HepG2 (cell line): ENCODE measurements around the gene OGFR. TPM values are rescaled to one million over a fixed set of nuclear protein-coding genes. Genes with fewer than 3 reads are reported as not detected.
A peak's percentile ranks its signal among the peaks of the same experiment; 100 is the strongest.

Experiments used
- AGO1 ChIP-seq: fragments of 200-400 bp; formaldehyde crosslinking; IDR thresholded peaks from 2 replicates; pipeline ENCODE4 v1.6.1; 2017; ENCODE audit warnings: mild to moderate bottlenecking, low read depth, low read length, moderate library complexity; ENCODE audit not compliant: poor library complexity, severe bottlenecking
- CHCHD3 ChIP-seq: sonication (generic); formaldehyde crosslinking; IDR thresholded peaks from 2 replicates; pipeline ENCODE4 v1.8.0; 2022; ENCODE audit warnings: mild to moderate bottlenecking, missing genetic modification reagents, moderate library complexity
- KAT2B ChIP-seq: fragments of 150-350 bp; IDR thresholded peaks from 2 replicates; pipeline ENCODE4 v1.6.1; 2014; ENCODE audit warnings: low read depth, low read length, borderline replicate concordance
- KLF13 ChIP-seq: sonication (generic); formaldehyde crosslinking; IDR thresholded peaks from 2 replicates; pipeline ENCODE4 v1.4.0; 2020; ENCODE audit warnings: mild to moderate bottlenecking, missing genetic modification reagents
- KMT2B ChIP-seq: IDR thresholded peaks from 2 replicates; pipeline ENCODE4 v1.6.1; 2016; ENCODE audit warnings: missing genetic modification reagents, missing compliant biosample characterization
- MEIS2 ChIP-seq: sonication (generic); formaldehyde crosslinking; IDR thresholded peaks from 2 replicates; pipeline ENCODE4 v1.9.0; 2021; ENCODE audit warnings: mild to moderate bottlenecking, missing genetic modification reagents
- MXI1 ChIP-seq: IDR thresholded peaks from 3 replicates; pipeline ENCODE4 v1.6.1; 2012; ENCODE audit warnings: low read depth, low read length, inconsistent platforms, borderline replicate concordance
- NR2F1 ChIP-seq, 2 experiments: fragments of 450-650 bp in 1 of 2; formaldehyde crosslinking in 1 of 2; IDR thresholded peaks; 2 replicates each; pipeline versions ENCODE4 v1.5.0 to v1.6.1; 2016 to 2020; ENCODE audit warnings: mild to moderate bottlenecking in 1 of 2, missing compliant biosample characterization in 1 of 2, missing genetic modification reagents in 1 of 2, moderate library complexity in 1 of 2
- RBM39 ChIP-seq: fragments of 200-400 bp; formaldehyde crosslinking; IDR thresholded peaks from one replicate; pipeline ENCODE4 v1.6.1; 2018; ENCODE audit warnings: antibody characterized with exemption, mild to moderate bottlenecking, low read depth, low read length; ENCODE audit not compliant: poor library complexity, severe bottlenecking
- RFX3 ChIP-seq: IDR thresholded peaks from 2 replicates; pipeline ENCODE4 v1.6.1; 2016; ENCODE audit warnings: missing biosample characterization, missing genetic modification reagents
- SMC3 ChIP-seq: IDR thresholded peaks from 2 replicates; pipeline ENCODE4 v1.6.1; 2011; ENCODE audit warnings: low read length, improper control_type of control experiment
- TFAP4 ChIP-seq: sonication (generic); IDR thresholded peaks from 2 replicates; pipeline ENCODE4 v1.6.1; 2016; ENCODE audit warnings: low read depth, borderline replicate concordance
- ZBTB8A ChIP-seq: sonication (generic); formaldehyde crosslinking; IDR thresholded peaks from 2 replicates; pipeline ENCODE4 v1.4.0; 2020; ENCODE audit warnings: mild to moderate bottlenecking, low read depth, missing genetic modification reagents, borderline replicate concordance
- ZFP41 ChIP-seq: sonication (generic); formaldehyde crosslinking; IDR thresholded peaks from 2 replicates; pipeline ENCODE4 v1.4.0; 2020; ENCODE audit warnings: mild to moderate bottlenecking, missing genetic modification reagents, borderline replicate concordance
- ZFP62 ChIP-seq: sonication (generic); formaldehyde crosslinking; IDR thresholded peaks from 2 replicates; pipeline ENCODE4 v1.4.0; 2020; ENCODE audit warnings: missing genetic modification reagents
- ZNF24 ChIP-seq: fragments of 450-650 bp; IDR thresholded peaks from 2 replicates; pipeline ENCODE4 v1.6.1; 2017; ENCODE audit warnings: antibody characterized with exemption, mild to moderate bottlenecking
- ZNF264 ChIP-seq: sonication (generic); formaldehyde crosslinking; IDR thresholded peaks from 2 replicates; pipeline ENCODE4 v1.4.0; 2020; ENCODE audit warnings: missing genetic modification reagents
- ZNF282 ChIP-seq: fragments of 450-650 bp; IDR thresholded peaks from 2 replicates; pipeline ENCODE4 v1.6.1; 2018; ENCODE audit not compliant: partially characterized antibody
- ZNF615 ChIP-seq: sonication (generic); formaldehyde crosslinking; IDR thresholded peaks from 2 replicates; pipeline ENCODE4 v1.5.0; 2020; ENCODE audit warnings: mild to moderate bottlenecking, missing genetic modification reagents, borderline replicate concordance
- ZNF720 ChIP-seq: sonication (generic); formaldehyde crosslinking; IDR thresholded peaks from 2 replicates; pipeline ENCODE4 v1.4.0; 2020; ENCODE audit warnings: missing genetic modification reagents
- polyA plus RNA-seq, 8 experiments: library from polyadenylated mRNA; depleted of rRNA in 3 of 8; stranded (reverse) in 7 of 8; unstranded in 1 of 8; fragments of >200 nt; fragmentation: Illumina TruSeq in 4 of 8; extraction: Trizol in 4 of 8; gene quantifications; 2 replicates each; pipeline versions ENCODE4 v1.2.1 to v1.2.3, GENCODE V29; 2011 to 2016; ENCODE audit warnings: low read depth in 4 of 8, missing spikeins in 1 of 8, mixed read lengths in 1 of 8; ENCODE audit not compliant: insufficient read depth in 1 of 8
- total RNA-seq, 5 experiments: library from RNA; depleted of rRNA; stranded (reverse); fragments of >200 nt; fragmentation: Illumina TruSeq; extraction: Trizol; gene quantifications; 2 replicates each; pipeline ENCODE4 v1.2.3, GENCODE V29; 2016; ENCODE audit warnings: low read depth in 1 of 5
- TF ChIP-seq, protein P1 (sequence below): sonication (generic); formaldehyde crosslinking; IDR thresholded peaks from 2 replicates; pipeline ENCODE4 v1.4.0; 2020; ENCODE audit warnings: missing genetic modification reagents, borderline replicate concordance
- TF ChIP-seq, protein P2 (sequence below): sonication (generic); formaldehyde crosslinking; IDR thresholded peaks from 2 replicates; pipeline ENCODE4 v1.4.0; 2020; ENCODE audit warnings: mild to moderate bottlenecking, low read depth, missing genetic modification reagents
- TF ChIP-seq, protein P3 (sequence below): sonication (generic); formaldehyde crosslinking; IDR thresholded peaks from 2 replicates; pipeline ENCODE4 v1.5.0; 2020; ENCODE audit warnings: mild to moderate bottlenecking, missing genetic modification reagents

The OGFR gene
- total and polyA plus RNA-seq, 2 of the 13 experiments (the other 11 are each of a cell fraction or from before 2014, with no cell fraction given), result 47.7 to 81.8 TPM

DNA sequence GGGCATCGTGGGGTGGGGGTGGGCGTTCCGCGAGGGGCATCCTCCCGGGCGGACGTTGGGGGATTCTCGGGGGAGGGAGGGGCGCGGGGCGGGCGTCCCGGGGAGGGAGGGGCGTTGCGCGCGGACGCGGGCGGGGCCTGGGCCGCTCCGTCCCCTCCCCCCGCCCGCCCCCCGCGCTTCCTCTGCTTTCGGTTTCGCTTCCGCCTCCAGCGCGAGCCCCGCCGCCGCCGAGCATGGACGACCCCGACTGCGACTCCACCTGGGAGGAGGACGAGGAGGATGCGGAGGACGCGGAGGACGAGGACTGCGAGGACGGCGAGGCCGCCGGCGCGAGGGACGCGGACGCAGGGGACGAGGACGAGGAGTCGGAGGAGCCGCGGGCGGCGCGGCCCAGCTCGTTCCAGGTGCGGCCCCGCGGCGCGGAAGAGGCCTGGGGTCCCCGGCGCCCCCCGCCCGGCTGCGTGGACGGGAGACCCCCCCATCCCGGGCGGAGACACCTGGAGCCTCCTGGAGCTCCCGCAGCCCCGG lies at the start of gene OGFR (continued):
- TF ChIP-seq, protein P1, sequence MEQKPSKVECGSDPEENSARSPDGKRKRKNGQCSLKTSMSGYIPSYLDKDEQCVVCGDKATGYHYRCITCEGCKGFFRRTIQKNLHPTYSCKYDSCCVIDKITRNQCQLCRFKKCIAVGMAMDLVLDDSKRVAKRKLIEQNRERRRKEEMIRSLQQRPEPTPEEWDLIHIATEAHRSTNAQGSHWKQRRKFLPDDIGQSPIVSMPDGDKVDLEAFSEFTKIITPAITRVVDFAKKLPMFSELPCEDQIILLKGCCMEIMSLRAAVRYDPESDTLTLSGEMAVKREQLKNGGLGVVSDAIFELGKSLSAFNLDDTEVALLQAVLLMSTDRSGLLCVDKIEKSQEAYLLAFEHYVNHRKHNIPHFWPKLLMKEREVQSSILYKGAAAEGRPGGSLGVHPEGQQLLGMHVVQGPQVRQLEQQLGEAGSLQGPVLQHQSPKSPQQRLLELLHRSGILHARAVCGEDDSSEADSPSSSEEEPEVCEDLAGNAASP (CRISPR knock-in tag), result peak; percentile 9; the same call in 1 of the 2 replicates
- TF ChIP-seq RFX3 (no peak), ZFP41 (CRISPR knock-in tag) (no peak), RBM39 (no peak), ZBTB8A (CRISPR knock-in tag) (no peak), KAT2B (no peak), KMT2B (CRISPR knock-in tag) (peak; percentile 65), AGO1 (no peak), ZFP62 (CRISPR knock-in tag) (no peak), SMC3 (no peak), NR2F1 (CRISPR knock-in tag; IDR thresholded peaks at IDR 0.05) (peak in 1 of 2 experiments; percentile 27; a peak in 1 of 4 replicates), TFAP4 (0 out of 2 replicates have a peak, but pooled peaks have one; percentile 9), ZNF24 (no peak), ZNF615 (no peak), MXI1 (peak; percentile 75; the same call in 2 of the 3 replicates), CHCHD3 (CRISPR knock-in tag) (no peak), KLF13 (CRISPR knock-in tag) (no peak), ZNF282 (no peak), ZNF720 (CRISPR knock-in tag) (no peak; the same call in 1 of the 2 replicates), MEIS2 (CRISPR knock-in tag) (peak; percentile 66; the same call in 1 of the 2 replicates), ZNF264 (CRISPR knock-in tag) (no peak)
- TF ChIP-seq, protein P2, sequence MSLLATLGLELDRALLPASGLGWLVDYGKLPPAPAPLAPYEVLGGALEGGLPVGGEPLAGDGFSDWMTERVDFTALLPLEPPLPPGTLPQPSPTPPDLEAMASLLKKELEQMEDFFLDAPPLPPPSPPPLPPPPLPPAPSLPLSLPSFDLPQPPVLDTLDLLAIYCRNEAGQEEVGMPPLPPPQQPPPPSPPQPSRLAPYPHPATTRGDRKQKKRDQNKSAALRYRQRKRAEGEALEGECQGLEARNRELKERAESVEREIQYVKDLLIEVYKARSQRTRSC (CRISPR knock-in tag), result no peak
- TF ChIP-seq, protein P3, sequence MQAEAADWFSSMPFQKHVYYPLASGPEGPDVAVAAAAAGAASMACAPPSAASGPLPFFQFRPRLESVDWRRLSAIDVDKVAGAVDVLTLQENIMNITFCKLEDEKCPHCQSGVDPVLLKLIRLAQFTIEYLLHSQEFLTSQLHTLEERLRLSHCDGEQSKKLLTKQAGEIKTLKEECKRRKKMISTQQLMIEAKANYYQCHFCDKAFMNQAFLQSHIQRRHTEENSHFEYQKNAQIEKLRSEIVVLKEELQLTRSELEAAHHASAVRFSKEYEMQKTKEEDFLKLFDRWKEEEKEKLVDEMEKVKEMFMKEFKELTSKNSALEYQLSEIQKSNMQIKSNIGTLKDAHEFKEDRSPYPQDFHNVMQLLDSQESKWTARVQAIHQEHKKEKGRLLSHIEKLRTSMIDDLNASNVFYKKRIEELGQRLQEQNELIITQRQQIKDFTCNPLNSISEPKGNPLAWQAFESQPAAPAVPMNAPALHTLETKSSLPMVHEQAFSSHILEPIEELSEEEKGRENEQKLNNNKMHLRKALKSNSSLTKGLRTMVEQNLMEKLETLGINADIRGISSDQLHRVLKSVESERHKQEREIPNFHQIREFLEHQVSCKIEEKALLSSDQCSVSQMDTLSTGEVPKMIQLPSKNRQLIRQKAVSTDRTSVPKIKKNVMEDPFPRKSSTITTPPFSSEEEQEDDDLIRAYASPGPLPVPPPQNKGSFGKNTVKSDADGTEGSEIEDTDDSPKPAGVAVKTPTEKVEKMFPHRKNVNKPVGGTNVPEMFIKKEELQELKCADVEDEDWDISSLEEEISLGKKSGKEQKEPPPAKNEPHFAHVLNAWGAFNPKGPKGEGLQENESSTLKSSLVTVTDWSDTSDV (CRISPR knock-in tag), result peak; percentile 74; the same call in 1 of the 2 replicates
